Lower lobe of right lung (tissue), 2 donors: ENCODE measurements around the gene TTYH1. TPM values are rescaled to one million over a fixed set of nuclear protein-coding genes. Genes with fewer than 3 reads are reported as not detected.

Experiments used
- ATAC-seq, 2 donors: fragments of 200-7000 bp; cut with Tn5 transposase; one replicate each; pipeline ENCODE4 v1.9.1; 2020 to 2022; ENCODE audit warnings: mild to moderate bottlenecking in 2 of 2, moderate library complexity in 2 of 2
- DNase-seq: peaks from one replicate; pipeline ENCODE4 v3.0.0-alpha.2; 2020
- H3K27ac ChIP-seq: fragments of 200-600 bp; one replicate; pipeline ENCODE4 v1.8.0; 2022
- H3K27me3 ChIP-seq: fragments of 200-600 bp; one replicate; pipeline ENCODE4 v1.8.0; 2022; ENCODE audit warnings: low read depth
- H3K36me3 ChIP-seq: fragments of 200-600 bp; one replicate; pipeline ENCODE4 v1.8.0; 2022; ENCODE audit warnings: mild to moderate bottlenecking
- H3K4me1 ChIP-seq: fragments of 200-600 bp; one replicate; pipeline ENCODE4 v1.8.0; 2022
- H3K4me3 ChIP-seq: fragments of 200-600 bp; one replicate; pipeline ENCODE4 v1.8.0; 2022; ENCODE audit warnings: mild to moderate bottlenecking
- H3K9me3 ChIP-seq: fragments of 200-600 bp; one replicate; pipeline ENCODE4 v1.8.0; 2022
- intact Hi-C: fragments of 100-400 bp; cut with DNase I; formaldehyde crosslinking; loops from one replicate; pipeline ENCODE4 v1.11.0; 2022
- total RNA-seq: library from RNA; stranded (reverse); fragmentation: NEBNext Ultra II Directional; extraction: Animal tissue kit (Norgen Biotek cat#: 25700); gene quantifications from one replicate; pipeline ENCODE4 v1.2.1, GENCODE V29; 2021
- TF ChIP-seq, protein P1 (sequence below): fragments of 200-600 bp; IDR thresholded peaks from one replicate; pipeline ENCODE4 v1.8.0; 2022; ENCODE audit warnings: antibody characterized with exemption, mild to moderate bottlenecking
- donor health status: DM: no; HTN: yes; CAD: no; lungs with severe emphysema.

TTYH1 gene
- total RNA-seq, 1 donor from 2014 or later: not detected

DNA sequence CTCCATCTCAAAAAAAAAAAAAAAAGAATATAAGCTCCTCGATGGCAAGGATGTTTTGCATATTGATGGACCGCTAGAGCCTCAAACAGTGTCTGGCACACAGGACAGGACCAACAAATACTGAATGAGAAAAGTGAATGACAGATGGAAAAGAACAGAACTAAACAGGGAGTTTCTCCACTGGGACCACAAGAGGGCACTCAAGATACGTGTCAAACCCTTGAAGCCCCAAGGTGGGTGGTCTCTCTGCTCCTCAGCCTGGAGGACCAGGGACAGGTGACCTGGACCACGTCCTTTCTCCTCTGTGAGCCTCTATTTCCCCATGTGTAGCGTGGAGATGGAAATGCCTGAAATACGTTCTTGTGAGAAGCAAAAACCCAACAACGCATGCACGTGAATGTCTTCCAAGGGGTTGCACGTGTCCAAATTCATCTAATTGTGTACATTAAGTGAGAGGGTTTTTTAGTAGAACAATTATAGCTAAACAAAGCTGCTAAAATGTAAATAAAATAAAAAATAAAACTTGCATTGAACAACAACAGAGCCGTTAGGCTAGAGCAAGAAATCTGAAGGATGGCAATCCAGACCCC, 63.5 kb downstream of the TTYH1 start:
- Histone ChIP-seq H3K27me3 (peaks cover 20% of the 10 kb centered on the region), H3K36me3 (no peaks in the 10 kb centered on the region), H3K9me3 (no peaks in the 10 kb centered on the region), H3K4me1 (peaks cover 25% of the 10 kb centered on the region), H3K27ac (no peak overlapping the region), H3K4me3 (no peak overlapping the region)
- intact Hi-C loops: no loop called here
- TF ChIP-seq, protein P1, sequence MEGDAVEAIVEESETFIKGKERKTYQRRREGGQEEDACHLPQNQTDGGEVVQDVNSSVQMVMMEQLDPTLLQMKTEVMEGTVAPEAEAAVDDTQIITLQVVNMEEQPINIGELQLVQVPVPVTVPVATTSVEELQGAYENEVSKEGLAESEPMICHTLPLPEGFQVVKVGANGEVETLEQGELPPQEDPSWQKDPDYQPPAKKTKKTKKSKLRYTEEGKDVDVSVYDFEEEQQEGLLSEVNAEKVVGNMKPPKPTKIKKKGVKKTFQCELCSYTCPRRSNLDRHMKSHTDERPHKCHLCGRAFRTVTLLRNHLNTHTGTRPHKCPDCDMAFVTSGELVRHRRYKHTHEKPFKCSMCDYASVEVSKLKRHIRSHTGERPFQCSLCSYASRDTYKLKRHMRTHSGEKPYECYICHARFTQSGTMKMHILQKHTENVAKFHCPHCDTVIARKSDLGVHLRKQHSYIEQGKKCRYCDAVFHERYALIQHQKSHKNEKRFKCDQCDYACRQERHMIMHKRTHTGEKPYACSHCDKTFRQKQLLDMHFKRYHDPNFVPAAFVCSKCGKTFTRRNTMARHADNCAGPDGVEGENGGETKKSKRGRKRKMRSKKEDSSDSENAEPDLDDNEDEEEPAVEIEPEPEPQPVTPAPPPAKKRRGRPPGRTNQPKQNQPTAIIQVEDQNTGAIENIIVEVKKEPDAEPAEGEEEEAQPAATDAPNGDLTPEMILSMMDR: peak; percentile 59
- ATAC-seq (peak; percentile 53 to 62), DNase-seq (no peak)

DNA sequence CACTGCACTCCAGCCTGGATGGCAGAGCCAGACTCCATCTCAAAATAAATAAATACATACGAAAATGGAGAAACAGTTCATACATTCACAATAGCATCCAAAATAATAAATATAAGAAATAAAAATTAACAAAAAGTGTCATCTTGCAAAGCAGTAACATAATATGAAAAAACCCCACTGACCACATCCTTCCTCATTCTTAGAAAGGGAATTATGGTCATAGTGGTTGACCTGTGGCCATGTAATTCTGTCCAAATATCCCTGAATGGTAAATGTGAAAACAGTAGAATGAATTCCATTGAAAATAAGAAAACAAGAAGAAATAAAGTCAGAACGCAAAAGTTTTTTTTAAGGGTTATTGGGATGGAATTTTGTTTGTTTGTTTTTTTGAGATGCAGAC, 64.8 kb downstream of the TTYH1 start:
- no peak for DNase-seq
- Histone ChIP-seq H3K36me3 (no peaks in the 10 kb centered on the region), H3K9me3 (no peaks in the 10 kb centered on the region), H3K27me3 (peaks cover 30% of the 10 kb centered on the region), H3K4me3 (no peak overlapping the region), H3K27ac (no peak overlapping the region), H3K4me1 (peaks cover 23% of the 10 kb centered on the region)
- intact Hi-C loops: no loop called here
- ATAC-seq: no peak
- TF ChIP-seq, protein P1: no peak

DNA sequence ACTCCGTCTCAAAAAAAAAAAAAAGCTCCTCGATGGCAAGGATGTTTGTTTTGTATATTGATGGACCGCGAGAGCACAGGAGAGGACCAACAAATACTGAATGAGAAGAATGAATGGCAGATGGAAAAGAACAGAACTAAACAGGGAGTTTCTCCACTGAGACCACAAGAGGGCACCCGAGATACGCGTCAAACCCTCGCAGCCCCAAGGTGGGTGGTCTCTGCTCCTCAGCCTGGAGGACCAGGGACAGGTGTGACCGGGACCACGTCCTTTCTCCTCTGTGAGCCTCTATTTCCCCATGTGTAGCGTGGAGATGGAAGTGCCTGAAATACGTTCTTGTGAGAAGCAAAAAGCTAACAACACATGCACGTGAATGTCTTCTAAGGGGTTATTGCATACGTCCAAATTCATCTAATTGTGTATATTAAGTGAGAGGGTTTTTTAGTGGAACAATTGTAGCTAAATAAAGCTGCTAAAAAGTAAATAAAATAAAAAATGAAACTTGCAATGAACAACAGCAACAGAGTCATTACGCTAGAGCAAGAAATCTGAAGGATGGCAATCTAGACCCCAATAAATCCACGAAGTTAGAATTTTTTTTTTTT, 66.2 kb downstream of the TTYH1 start:
- DNase-seq (no peak), ATAC-seq (peak; percentile 59 to 62)
- H3K36me3 ChIP-seq: no peaks in the 10 kb centered on the region
- TF ChIP-seq, protein P1: peak; percentile 73
- intact Hi-C loops: no loop called here
- H3K27me3 ChIP-seq: peaks cover 31% of the 10 kb centered on the region
- no peak overlapping the region for H3K4me3 ChIP-seq
- H3K9me3 ChIP-seq: no peaks in the 10 kb centered on the region
- H3K4me1 ChIP-seq: peaks cover 23% of the 10 kb centered on the region
- H3K27ac ChIP-seq: no peak overlapping the region

DNA sequence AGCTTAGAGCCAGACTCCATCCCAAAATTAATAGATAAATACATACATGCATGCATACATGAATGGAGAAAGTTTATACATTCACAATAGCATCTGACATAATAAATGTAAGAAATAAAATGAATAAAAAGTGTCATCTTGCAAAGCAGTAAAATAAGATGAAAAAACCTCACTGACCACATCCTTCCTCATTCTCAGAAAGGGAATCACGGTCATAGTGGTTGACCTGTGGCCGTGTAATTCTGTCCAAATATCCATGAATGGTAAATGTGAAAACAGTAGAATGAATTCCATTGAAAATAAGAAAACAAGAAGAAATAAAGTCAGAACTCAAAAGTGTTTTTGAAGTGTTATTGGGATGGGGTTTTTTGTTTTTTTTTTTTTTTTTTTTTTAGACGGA, 67.6 kb downstream of the TTYH1 start:
- H3K4me3 ChIP-seq: no peak overlapping the region
- no peak overlapping the region for H3K27ac ChIP-seq
- H3K4me1 ChIP-seq: peaks cover 23% of the 10 kb centered on the region
- no peak for DNase-seq
- ATAC-seq: no peak
- intact Hi-C loops: no loop called here
- H3K9me3 ChIP-seq: no peaks in the 10 kb centered on the region
- H3K27me3 ChIP-seq: peaks cover 31% of the 10 kb centered on the region
- H3K36me3 ChIP-seq: no peaks in the 10 kb centered on the region
- TF ChIP-seq, protein P1: no peak

DNA sequence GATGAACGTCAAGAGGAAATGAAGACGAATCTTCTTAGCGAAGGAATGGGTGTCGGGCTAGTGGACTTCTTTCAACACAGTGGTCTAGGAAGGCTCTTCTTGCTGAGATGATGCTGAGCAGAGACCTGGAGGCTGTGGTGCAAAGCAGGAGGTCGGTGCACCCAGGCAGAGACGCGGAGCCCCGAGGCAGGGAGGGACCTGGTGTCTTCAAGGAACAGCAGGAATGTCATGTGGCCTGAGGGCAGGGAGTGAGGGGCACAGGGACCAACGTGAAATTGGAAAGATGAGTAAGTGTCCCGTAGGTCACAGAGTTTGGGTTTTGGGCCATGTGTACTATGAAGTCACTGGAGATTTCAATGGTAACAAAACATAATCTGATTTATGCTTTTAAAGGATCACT, 69.2 kb downstream of the TTYH1 start:
- no peaks in the 10 kb centered on the region for H3K36me3 ChIP-seq
- DNase-seq: no peak
- H3K4me3 ChIP-seq: no peak overlapping the region
- H3K27ac ChIP-seq: no peak overlapping the region
- intact Hi-C loops: no loop called here
- no peak for ATAC-seq
- no peaks in the 10 kb centered on the region for H3K9me3 ChIP-seq
- peaks cover 23% of the 10 kb centered on the region for H3K4me1 ChIP-seq
- TF ChIP-seq, protein P1: no peak
- peaks cover 28% of the 10 kb centered on the region for H3K27me3 ChIP-seq
